OCI-LY1 (cell line): ENCODE data around the gene ARHGEF4.

Source experiments
- H2AFZ ChIP-seq: fragments of 200-600 bp; sonication (generic), shearing (Covaris generic); 2 replicates; pipeline ENCODE4 v1.6.0; 2014; ENCODE audit warnings: antibody characterized with exemption, mild to moderate bottlenecking, low read length
- H3F3A ChIP-seq: fragments of 200-600 bp; sonication (generic), shearing (Covaris generic); 2 replicates; pipeline ENCODE4 v1.6.0; 2014; ENCODE audit warnings: mild to moderate bottlenecking, antibody characterized with exemption, low read length, moderate library complexity; ENCODE audit not compliant: insufficient read depth
- H3K27ac ChIP-seq: fragments of 200-600 bp; sonication (generic); 2 replicates; pipeline ENCODE4 v1.5.1; 2014; ENCODE audit warnings: low read length, mixed run types, mild to moderate bottlenecking, low read depth; ENCODE audit not compliant: poor library complexity, severe bottlenecking
- H3K27me3 ChIP-seq: fragments of 200-600 bp; sonication (generic); 2 replicates; pipeline ENCODE4 v1.6.0; 2014; ENCODE audit warnings: antibody characterized with exemption, mild to moderate bottlenecking, low read length, moderate library complexity; ENCODE audit not compliant: insufficient read depth
- H3K36me3 ChIP-seq: fragments of 200-600 bp; sonication (generic); 2 replicates; pipeline ENCODE4 v1.6.1; 2014; ENCODE audit warnings: mild to moderate bottlenecking, antibody characterized with exemption, low read length, moderate library complexity, mixed read lengths; ENCODE audit not compliant: insufficient read depth
- H3K4me1 ChIP-seq: fragments of 200-600 bp; sonication (generic); 2 replicates; pipeline ENCODE4 v1.5.1; 2014; ENCODE audit warnings: mild to moderate bottlenecking, low read length, moderate library complexity; ENCODE audit not compliant: insufficient read depth, severe bottlenecking
- H3K4me2 ChIP-seq: fragments of 200-600 bp; sonication (generic), shearing (Covaris generic); 2 replicates; pipeline ENCODE4 v1.6.1; 2014; ENCODE audit warnings: low read length
- H3K4me3 ChIP-seq: fragments of 200-600 bp; sonication (generic); 2 replicates; pipeline ENCODE4 v1.5.1; 2014; ENCODE audit warnings: low read length, low read depth, mild to moderate bottlenecking, mixed read lengths; ENCODE audit not compliant: poor library complexity, severe bottlenecking
- H3K79me2 ChIP-seq: fragments of 200-600 bp; shearing (Covaris generic); 2 replicates; pipeline ENCODE4 v1.6.1; 2016; ENCODE audit warnings: mixed run types, low read length, mixed read lengths; ENCODE audit not compliant: insufficient read depth
- H3K9ac ChIP-seq: fragments of 200-600 bp; sonication (generic), shearing (Covaris generic); 2 replicates; pipeline ENCODE4 v1.6.1; 2014; ENCODE audit warnings: mild to moderate bottlenecking, low read length, mixed read lengths
- H3K9me2 ChIP-seq: fragments of 200-600 bp; sonication (generic), shearing (Covaris generic); 2 replicates; pipeline ENCODE4 v1.6.1; 2014; ENCODE audit warnings: low read depth, mild to moderate bottlenecking, low read length, mixed read lengths
- H3K9me3 ChIP-seq: fragments of 200-600 bp; shearing (Covaris generic); 2 replicates; pipeline ENCODE4 v1.6.1; 2014; ENCODE audit warnings: low read length, mixed read lengths
- H4K20me1 ChIP-seq: fragments of 200-600 bp; sonication (generic), shearing (Covaris generic); 2 replicates; pipeline ENCODE4 v1.6.0; 2016; ENCODE audit warnings: mild to moderate bottlenecking, low read length; ENCODE audit not compliant: insufficient read depth
- CTCF ChIP-seq: fragments of 200-600 bp; sonication (generic), shearing (Covaris generic); IDR thresholded peaks from 2 replicates; pipeline ENCODE4 v1.5.1; 2017; ENCODE audit warnings: mild to moderate bottlenecking, antibody characterized with exemption, low read length, moderate library complexity, mixed read lengths
- EZH2 ChIP-seq: fragments of 200-600 bp; sonication (generic), shearing (Covaris generic); IDR thresholded peaks from 2 replicates; pipeline ENCODE4 v1.8.0; 2017; ENCODE audit warnings: borderline replicate concordance, mixed run types, mild to moderate bottlenecking, antibody characterized with exemption, low read length, moderate library complexity, mixed read lengths

Gene ARHGEF4

GRCh38 chr2:130799295-130799694, 37.4 kb upstream of the ARHGEF4 start:
- H4K20me1 ChIP-seq = no peaks in the 10 kb centered on the region
- no peak overlapping the region for H2AFZ ChIP-seq
- TF ChIP-seq EZH2 = no peak
- no peak for TF ChIP-seq CTCF
- H3K27ac ChIP-seq = no peak overlapping the region
- H3K9me3 ChIP-seq = no peaks in the 10 kb centered on the region
- H3K27me3 ChIP-seq = no peaks in the 10 kb centered on the region
- no peaks in the 10 kb centered on the region for H3F3A ChIP-seq
- H3K9ac ChIP-seq = no peak overlapping the region
- H3K79me2 ChIP-seq = no peaks in the 10 kb centered on the region
- H3K9me2 ChIP-seq = no peaks in the 10 kb centered on the region
- no peaks in the 10 kb centered on the region for H3K36me3 ChIP-seq
- H3K4me2 ChIP-seq = no peak overlapping the region
- H3K4me3 ChIP-seq = no peak overlapping the region
- H3K4me1 ChIP-seq = no peaks in the 10 kb centered on the region

GRCh38 chr2:130805613-130806012, 31.1 kb upstream of the ARHGEF4 start:
- Histone ChIP-seq H4K20me1 (no peaks in the 10 kb centered on the region), H3K27ac (no peak overlapping the region), H3K9me2 (no peaks in the 10 kb centered on the region), H3K27me3 (no peaks in the 10 kb centered on the region), H3K36me3 (no peaks in the 10 kb centered on the region), H3K9ac (no peak overlapping the region), H3K4me1 (no peaks in the 10 kb centered on the region), H3F3A (no peaks in the 10 kb centered on the region), H3K4me2 (no peak overlapping the region), H2AFZ (no peak overlapping the region), H3K4me3 (no peak overlapping the region), H3K9me3 (no peaks in the 10 kb centered on the region), H3K79me2 (no peaks in the 10 kb centered on the region)
- TF ChIP-seq EZH2 = no peak
- no peak for TF ChIP-seq CTCF

- Histone ChIP-seq H3K36me3 (no peaks in the 10 kb centered on the region), H3K9me3 (no peaks in the 10 kb centered on the region), H3K4me3 (no peak overlapping the region), H3K9ac (no peak overlapping the region), H2AFZ (no peak overlapping the region), H4K20me1 (no peaks in the 10 kb centered on the region), H3F3A (no peaks in the 10 kb centered on the region), H3K9me2 (no peaks in the 10 kb centered on the region), H3K4me1 (no peaks in the 10 kb centered on the region), H3K27ac (no peak overlapping the region), H3K79me2 (no peaks in the 10 kb centered on the region), H3K4me2 (no peak overlapping the region), H3K27me3 (no peaks in the 10 kb centered on the region)
- TF ChIP-seq CTCF = no peak
- TF ChIP-seq EZH2 = no peak
Observed at GRCh38 chr2:130806370-130806769, 30.3 kb upstream of the ARHGEF4 start.
